H1 (cell line): ENCODE measurements around the gene BABAM2. TPM values are rescaled to one million over a fixed set of nuclear protein-coding genes. Genes with fewer than 3 reads are reported as not detected.

ENCODE experiments used
- CTCF ChIA-PET: fragments of 300-600 bp; sonication (Branson Sonifier 250); formaldehyde crosslinking; loops from one replicate; lab custom pipeline; 2021; ENCODE audit not compliant: partially characterized antibody; lab: Charles Lee
- POLR2A ChIA-PET: fragments of 300-600 bp; sonication (Branson Sonifier 250); formaldehyde crosslinking; loops from one replicate; lab custom pipeline; 2021; ENCODE audit warnings: inconsistent platforms; ENCODE audit not compliant: partially characterized antibody; lab: Charles Lee
- DNase-seq, 2 experiments: peaks; one replicate each; pipeline versions ENCODE4 v3.0.0 to v3.0.0-alpha.2; 2010 to 2022; ENCODE audit warnings: low spot score in 2 of 2, low read depth in 1 of 2, mixed read lengths in 1 of 2
- FAIRE-seq: peaks from 2 replicates; lab custom pipeline; 2011; peaks lifted over from hg19 to GRCh38; lab: Jason Lieb, UNC
- H2AFZ ChIP-seq: 2 replicates; pipeline ENCODE4 v1.8.1; 2012; ENCODE audit warnings: low read length, inconsistent platforms
- H2AK5ac ChIP-seq: 2 replicates; pipeline ENCODE4 v1.6.1; 2013; ENCODE audit warnings: low read depth, low read length
- H2BK120ac ChIP-seq: replicated peaks from 2 replicates; pipeline ENCODE3; 2013; ENCODE audit warnings: low read depth, low read length, inconsistent platforms
- H2BK12ac ChIP-seq: 2 replicates; pipeline ENCODE4 v1.6.1; 2013; ENCODE audit warnings: low read depth, low read length
- H2BK15ac ChIP-seq: 2 replicates; pipeline ENCODE4 v1.6.1; 2013; ENCODE audit warnings: low read length
- H2BK20ac ChIP-seq: 2 replicates; pipeline ENCODE4 v1.6.1; 2013; ENCODE audit warnings: low read length
- H2BK5ac ChIP-seq: 2 replicates; pipeline ENCODE4 v1.6.1; 2013; ENCODE audit warnings: low read depth, low read length
- H3K14ac ChIP-seq: 2 replicates; pipeline ENCODE4 v1.6.1; 2013; ENCODE audit warnings: inconsistent platforms; ENCODE audit not compliant: insufficient read length
- H3K18ac ChIP-seq: 2 replicates; pipeline ENCODE4 v1.6.1; 2013; ENCODE audit warnings: low read length; ENCODE audit errors: extremely low read depth
- H3K23ac ChIP-seq: 2 replicates; pipeline ENCODE4 v1.6.1; 2013; ENCODE audit warnings: inconsistent platforms; ENCODE audit not compliant: insufficient read length
- H3K23me2 ChIP-seq: 2 replicates; pipeline ENCODE4 v1.6.1; 2013; ENCODE audit warnings: low read depth, low read length
- H3K27ac ChIP-seq: 2 replicates; pipeline ENCODE4 v1.6.1; 2011; ENCODE audit warnings: low read depth, low read length, inconsistent platforms
- H3K27me3 ChIP-seq, 4 experiments: replicated peaks in 1 of 4; 1 replicate in 1 of 4; 2 replicates in 3 of 4; pipeline versions ENCODE4 v1.6.1 to v1.8.1; 2011 to 2013; ENCODE audit warnings: low read length in 3 of 4, mild to moderate bottlenecking in 3 of 4, inconsistent platforms in 2 of 4, mixed read lengths in 2 of 4, moderate library complexity in 1 of 4; ENCODE audit not compliant: control insufficient read depth in 3 of 4, insufficient read depth in 3 of 4; ENCODE audit errors: extremely low read depth in 1 of 4
- H3K36me3 ChIP-seq, 4 experiments: 2 replicates each; pipeline versions ENCODE4 v1.6.1 to v1.8.1; 2011 to 2013; ENCODE audit warnings: mild to moderate bottlenecking in 4 of 4, low read length in 3 of 4, moderate library complexity in 2 of 4, control low read depth in 1 of 4, inconsistent platforms in 1 of 4; ENCODE audit not compliant: insufficient read depth in 4 of 4, control insufficient read depth in 2 of 4
- H3K4ac ChIP-seq: replicated peaks from 2 replicates; pipeline ENCODE3; 2013; ENCODE audit warnings: low read length, low read depth, mixed read lengths, inconsistent platforms; ENCODE audit not compliant: insufficient read length
- H3K4me1 ChIP-seq, 4 experiments: replicated peaks in 1 of 4; 1 replicate in 1 of 4; 2 replicates in 3 of 4; pipeline versions ENCODE4 v1.6.1 to v1.8.1; 2011 to 2013; ENCODE audit warnings: low read length in 3 of 4, inconsistent platforms in 2 of 4, mixed read lengths in 1 of 4; ENCODE audit not compliant: insufficient read depth in 4 of 4, control insufficient read depth in 3 of 4
- H3K4me2 ChIP-seq, 2 experiments: 2 replicates each; pipeline versions ENCODE4 v1.6.1 to v1.8.1; 2011 to 2013; ENCODE audit warnings: low read depth in 2 of 2, low read length in 2 of 2, control low read depth in 1 of 2, inconsistent platforms in 1 of 2, mild to moderate bottlenecking in 1 of 2; ENCODE audit not compliant: insufficient read depth in 1 of 2
- H3K4me3 ChIP-seq, 4 experiments: fragments of 200-600, 300-600 bp in 1 of 4; sonication (generic), shearing (Covaris generic), sonication (Bioruptor Twin) in 1 of 4; 2 replicates each; pipeline versions ENCODE4 v1.5.1 to v1.8.1; 2011 to 2016; ENCODE audit warnings: low read length in 4 of 4, low read depth in 3 of 4, control low read depth in 2 of 4, inconsistent platforms in 2 of 4, mild to moderate bottlenecking in 2 of 4, mixed read lengths in 1 of 4, moderate library complexity in 1 of 4; ENCODE audit not compliant: insufficient read depth in 2 of 4; ENCODE audit errors: extremely low read depth in 1 of 4
- H3K56ac ChIP-seq: replicated peaks from 2 replicates; pipeline ENCODE3; 2013; ENCODE audit warnings: low read depth, mild to moderate bottlenecking, mixed read lengths, low read length, inconsistent platforms; ENCODE audit not compliant: insufficient read length
- H3K79me1 ChIP-seq: 2 replicates; pipeline ENCODE4 v1.6.1; 2013; ENCODE audit warnings: low read depth, low read length, control low read depth
- H3K79me2 ChIP-seq, 2 experiments: 2 replicates each; pipeline versions ENCODE4 v1.6.1 to v1.8.1; 2012 to 2013; ENCODE audit warnings: low read length in 2 of 2, mild to moderate bottlenecking in 2 of 2, inconsistent platforms in 1 of 2; ENCODE audit not compliant: insufficient read depth in 2 of 2, control insufficient read depth in 1 of 2
- H3K9ac ChIP-seq, 4 experiments: replicated peaks in 1 of 4; 1 replicate in 1 of 4; 2 replicates in 3 of 4; pipeline versions ENCODE4 v1.6.1 to v1.8.1; 2011 to 2013; ENCODE audit warnings: low read depth in 3 of 4, low read length in 3 of 4, control low read depth in 2 of 4, mild to moderate bottlenecking in 2 of 4, moderate library complexity in 2 of 4, inconsistent platforms in 1 of 4; ENCODE audit errors: extremely low read depth in 1 of 4
- H3K9me3 ChIP-seq, 2 experiments: 2 replicates each; pipeline versions ENCODE4 v1.6.1 to v1.8.1; 2012 to 2013; ENCODE audit warnings: mild to moderate bottlenecking in 2 of 2, moderate library complexity in 2 of 2, control low read depth in 1 of 2, inconsistent platforms in 1 of 2, low read depth in 1 of 2, low read length in 1 of 2, mixed read lengths in 1 of 2; ENCODE audit not compliant: insufficient read depth in 2 of 2
- H4K20me1 ChIP-seq, 2 experiments: replicated peaks in 1 of 2; 2 replicates each; pipeline versions ENCODE3 to v1.8.1; 2011 to 2013; ENCODE audit warnings: inconsistent platforms in 2 of 2, low read length in 2 of 2, mild to moderate bottlenecking in 1 of 2; ENCODE audit not compliant: insufficient read depth in 2 of 2, control insufficient read depth in 1 of 2
- H4K5ac ChIP-seq: 2 replicates; pipeline ENCODE4 v1.6.1; 2013; ENCODE audit warnings: low read length, low read depth, mixed read lengths, inconsistent platforms; ENCODE audit not compliant: insufficient read length
- H4K8ac ChIP-seq: 2 replicates; pipeline ENCODE4 v1.8.0; 2013; ENCODE audit warnings: mild to moderate bottlenecking, moderate library complexity, low read length, inconsistent platforms; ENCODE audit not compliant: insufficient read depth; ENCODE audit errors: extremely low read depth
- H4K91ac ChIP-seq: replicated peaks from 2 replicates; pipeline ENCODE3; 2013; ENCODE audit warnings: low read length, mixed read lengths, inconsistent platforms; ENCODE audit not compliant: insufficient read length
- CHD1 ChIP-seq: IDR thresholded peaks from 2 replicates; pipeline ENCODE4 v1.6.1; 2012; ENCODE audit warnings: low read depth, low read length, improper control_type of control experiment
- GABPA ChIP-seq: IDR thresholded peaks from 2 replicates; pipeline ENCODE4 v1.6.1; 2011; ENCODE audit warnings: mild to moderate bottlenecking, low read length, moderate library complexity, borderline replicate concordance; ENCODE audit not compliant: insufficient read depth
- GTF2F1 ChIP-seq: IDR thresholded peaks from 2 replicates; pipeline ENCODE4 v1.6.1; 2012; ENCODE audit warnings: low read depth, low read length, improper control_type of control experiment, borderline replicate concordance
- JUND ChIP-seq: IDR thresholded peaks from 2 replicates; pipeline ENCODE4 v1.6.1; 2011; ENCODE audit warnings: mild to moderate bottlenecking, improper control_type of control experiment, low read length
- PHF8 ChIP-seq: fragments of 200-600 bp; sonication (generic); conservative IDR thresholded peaks from 2 replicates; pipeline ENCODE4 v1.7.1; 2012; ENCODE audit warnings: low read depth, mild to moderate bottlenecking, inconsistent platforms, low read length, moderate library complexity
- POLR2A ChIP-seq, 2 experiments: IDR thresholded peaks; 1 replicate in 1 of 2; 2 replicates in 1 of 2; pipeline ENCODE4 v1.6.1; 2011; ENCODE audit warnings: low read depth in 2 of 2, low read length in 2 of 2, mild to moderate bottlenecking in 2 of 2; ENCODE audit errors: control extremely low read depth in 1 of 2
- RBBP5 ChIP-seq: IDR thresholded peaks from 2 replicates; pipeline ENCODE4 v1.7.1; 2012; ENCODE audit warnings: low read depth, mild to moderate bottlenecking, inconsistent platforms, low read length, moderate library complexity, borderline replicate concordance
- RNF2 ChIP-seq: fragments of 200-900, 300-1000 bp; sonication (generic); IDR thresholded peaks from 2 replicates; pipeline ENCODE4 v1.7.1; 2016; ENCODE audit warnings: borderline replicate concordance, low read depth, mild to moderate bottlenecking, antibody characterized with exemption, low read length; ENCODE audit not compliant: poor library complexity, severe bottlenecking; ENCODE audit errors: missing control alignments
- RXRA ChIP-seq: IDR thresholded peaks from 2 replicates; pipeline ENCODE4 v1.6.1; 2011; ENCODE audit warnings: low read depth, mild to moderate bottlenecking, low read length, moderate library complexity; ENCODE audit not compliant: insufficient read depth
- TCF12 ChIP-seq: IDR thresholded peaks from 2 replicates; pipeline ENCODE4 v1.6.1; 2011; ENCODE audit warnings: low read depth, mild to moderate bottlenecking, low read length
- YY1 ChIP-seq: IDR thresholded peaks from 2 replicates; pipeline ENCODE4 v1.6.1; 2011; ENCODE audit warnings: low read depth, mild to moderate bottlenecking, low read length
- ZNF274 ChIP-seq: IDR thresholded peaks from 2 replicates; pipeline ENCODE4 v1.7.0; 2012; ENCODE audit warnings: low read length, borderline replicate concordance; ENCODE audit errors: extremely low read depth
- WGBS, 2 experiments: shearing (Covaris generic) in 1 of 2; methylation state at CpG; one replicate each; pipeline versions ENCODE4 v1.1.6 to v1.1.7; 2013 to 2015; ENCODE audit warnings: low lambda C conversion rate in 2 of 2, mixed read lengths in 2 of 2, inconsistent platforms in 1 of 2, low coverage in 1 of 2, missing lambda C conversion rate in 1 of 2; ENCODE audit not compliant: insufficient replicate concordance in 2 of 2, insufficient coverage in 1 of 2, insufficient read length in 1 of 2; ENCODE audit errors: extremely low coverage in 1 of 2, missing lambda C conversion rate in 1 of 2; 5-methylcytosine and 5-hydroxymethylcytosine counted together
- polyA plus RNA-seq, 7 experiments: library from polyadenylated mRNA; depleted of rRNA in 3 of 7; stranded (reverse) in 5 of 7; unstranded in 2 of 7; fragments of >200 nt in 5 of 7; fragments of 200-250 nt in 2 of 7; gene quantifications; 1 replicate in 5 of 7; 2 replicates in 1 of 7; 4 replicates in 1 of 7; pipeline versions ENCODE4 v1.2.1 to v1.2.3, GENCODE V29; 2011 to 2013; ENCODE audit warnings: missing spikeins in 2 of 7, mixed read lengths in 2 of 7
- total RNA-seq: library from RNA; stranded (reverse); fragmentation: NEBNext Ultra II Directional; extraction: Animal tissue kit (Norgen Biotek cat#: 25700); gene quantifications from 2 replicates; pipeline ENCODE4 v1.2.1, GENCODE V29; 2021
- TF ChIP-seq, protein P1 (sequence below): IDR thresholded peaks from 2 replicates; pipeline ENCODE4 v1.6.1; 2011; ENCODE audit warnings: low read depth, mild to moderate bottlenecking, low read length; ENCODE audit not compliant: insufficient read depth
- TF ChIP-seq, protein P2 (sequence below): IDR thresholded peaks from 2 replicates; pipeline ENCODE4 v1.6.1; 2012; ENCODE audit warnings: inconsistent platforms

Gene BABAM2
- total and polyA plus RNA-seq, 2 of the 8 experiments (the other 6 are each of a cell fraction or from before 2014, with no cell fraction given) = 15.8 to 20.9 TPM

DNA sequence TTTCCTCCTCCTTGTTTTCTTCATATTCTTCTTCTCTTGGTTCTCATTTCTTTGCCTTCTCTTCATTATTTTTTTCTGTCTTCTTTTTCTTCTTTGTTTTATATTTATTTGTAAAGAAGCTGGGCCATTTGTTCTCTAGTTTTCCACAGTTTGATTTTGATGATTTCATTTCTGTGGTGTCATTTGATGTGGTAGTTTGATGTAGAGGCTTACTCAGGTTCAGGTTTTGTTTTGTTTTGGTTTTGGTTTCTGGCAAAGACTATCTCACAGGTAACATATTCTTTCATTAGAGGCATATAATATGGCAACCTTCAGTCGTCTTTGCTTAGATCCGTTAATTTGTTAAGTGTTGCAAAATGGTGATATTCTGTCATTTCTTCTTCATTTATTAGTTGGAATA is 75.3 kb downstream of the BABAM2 start:
- Histone ChIP-seq H2BK12ac (no peak overlapping the region), H2AFZ (no peak overlapping the region), H2AK5ac (no peak overlapping the region), H2BK20ac (no peak overlapping the region), H3K23me2 (no peaks in the 10 kb centered on the region), H3K14ac (no peak overlapping the region), H3K36me3 (no peaks in the 10 kb centered on the region), H3K56ac (no peak overlapping the region), H4K91ac (no peak overlapping the region), H2BK5ac (no peak overlapping the region), H3K9ac (no peak overlapping the region), H3K27ac (no peak overlapping the region), H3K4me3 (no peak overlapping the region), H4K20me1 (peaks cover 0 to 2% of the 10 kb centered on the region in 2 experiments), H3K79me2 (no peaks in the 10 kb centered on the region), H3K4me1 (no peaks in the 10 kb centered on the region), H3K9me3 (peaks cover 8 to 15% of the 10 kb centered on the region in 2 experiments; a peak in 3 of 4 replicates), H4K5ac (no peak overlapping the region), H4K8ac (no peak overlapping the region), H2BK15ac (no peak overlapping the region), H3K18ac (no peak overlapping the region), H3K4me2 (no peak overlapping the region), H3K23ac (no peak overlapping the region), H2BK120ac (no peak overlapping the region), H3K79me1 (no peaks in the 10 kb centered on the region; the same call in 1 of the 2 replicates), H3K4ac (no peak overlapping the region), H3K27me3 (peaks cover 0 to 1% (median 0%) of the 10 kb centered on the region in 4 experiments; a peak in 1 of 7 replicates)
- ChIA-PET POLR2A (no interaction called here), CTCF (no interaction called here)
- no peak for FAIRE-seq
- no peak for DNase-seq
- WGBS, 2 experiments = 100% methylated on average over 2 of the region's 2 CpGs; no CpG with 5 or more reads in 1 of the 2 experiments
- no peak for TF ChIP-seq TCF12
- TF ChIP-seq POLR2A (IDR thresholded peaks at IDR 0.05; ENCODE audit: control extremely low read depth in 1 of 2, low read depth in 2 of 2, low read length in 2 of 2) = no peak
- TF ChIP-seq, protein P1, sequence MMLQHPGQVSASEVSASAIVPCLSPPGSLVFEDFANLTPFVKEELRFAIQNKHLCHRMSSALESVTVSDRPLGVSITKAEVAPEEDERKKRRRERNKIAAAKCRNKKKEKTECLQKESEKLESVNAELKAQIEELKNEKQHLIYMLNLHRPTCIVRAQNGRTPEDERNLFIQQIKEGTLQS = no peak
- TF ChIP-seq, protein P2, sequence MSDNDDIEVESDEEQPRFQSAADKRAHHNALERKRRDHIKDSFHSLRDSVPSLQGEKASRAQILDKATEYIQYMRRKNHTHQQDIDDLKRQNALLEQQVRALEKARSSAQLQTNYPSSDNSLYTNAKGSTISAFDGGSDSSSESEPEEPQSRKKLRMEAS = no peak
- no peak for TF ChIP-seq ZNF274
- no peak for TF ChIP-seq RBBP5
- TF ChIP-seq GABPA = no peak
- TF ChIP-seq YY1 = no peak
- no peak for TF ChIP-seq RNF2
- TF ChIP-seq GTF2F1 = no peak
- TF ChIP-seq CHD1 = no peak
- TF ChIP-seq JUND = no peak
- no peak for TF ChIP-seq PHF8
- no peak for TF ChIP-seq RXRA
